Parathyroid adenoma (tissue), 2 donors: ENCODE data around the gene PLCL1.

Source experiments
- H2AFZ ChIP-seq: fragments of 300-600 bp; sonication (generic); one replicate; pipeline ENCODE4 v1.7.0; 2017; ENCODE audit warnings: antibody characterized with exemption, mild to moderate bottlenecking
- H3K27ac ChIP-seq: fragments of 300-600 bp; sonication (generic); one replicate; pipeline ENCODE4 v1.7.0; 2017
- H3K27me3 ChIP-seq: fragments of 300-600 bp; sonication (generic); one replicate; pipeline ENCODE4 v1.7.0; 2017; ENCODE audit warnings: low read length; ENCODE audit not compliant: control insufficient read depth, insufficient read depth
- H3K36me3 ChIP-seq: fragments of 300-600 bp; sonication (generic); one replicate; pipeline ENCODE4 v1.7.0; 2017; ENCODE audit warnings: low read length; ENCODE audit not compliant: control insufficient read depth, insufficient read depth
- H3K4me1 ChIP-seq: fragments of 300-600 bp; sonication (generic); one replicate; pipeline ENCODE4 v1.7.0; 2017; ENCODE audit warnings: control low read depth
- H3K4me2 ChIP-seq: fragments of 300-600 bp; sonication (generic); one replicate; pipeline ENCODE4 v1.7.0; 2017; ENCODE audit warnings: low read length
- H3K4me3 ChIP-seq: fragments of 300-600 bp; sonication (generic); one replicate; pipeline ENCODE4 v1.7.0; 2017; ENCODE audit warnings: low read depth, low read length
- H3K79me2 ChIP-seq: fragments of 300-600 bp; sonication (generic); one replicate; pipeline ENCODE4 v1.7.0; 2017; ENCODE audit warnings: control low read depth
- H3K9ac ChIP-seq: fragments of 300-600 bp; sonication (generic); one replicate; pipeline ENCODE4 v1.7.0; 2017; ENCODE audit warnings: mild to moderate bottlenecking
- H3K9me3 ChIP-seq: fragments of 300-600 bp; sonication (generic); one replicate; pipeline ENCODE4 v1.7.0; 2017; ENCODE audit warnings: low read length; ENCODE audit not compliant: control insufficient read depth
- CTCF ChIP-seq: fragments of 300-600 bp; sonication (generic); IDR thresholded peaks from one replicate; pipeline ENCODE4 v1.7.0; 2017; ENCODE audit warnings: antibody characterized with exemption, mild to moderate bottlenecking
- donor health status: primary hyperparathyroidism.

PLCL1 gene

GRCh38 chr2:197805715-197806633 is 1.6 kb downstream of the PLCL1 start:
- Histone ChIP-seq H2AFZ (peak overlapping the region; percentile 91), H3K27me3 (no peaks in the 10 kb centered on the region), H3K4me1 (peaks cover 5% of the 10 kb centered on the region), H3K4me2 (peak overlapping the region; percentile 64), H3K4me3 (peak overlapping the region; percentile 65), H3K36me3 (no peaks in the 10 kb centered on the region), H3K79me2 (peaks cover 2% of the 10 kb centered on the region), H3K27ac (peak overlapping the region; percentile 83), H3K9me3 (no peaks in the 10 kb centered on the region), H3K9ac (no peak overlapping the region)
- no peak for TF ChIP-seq CTCF

- no peaks in the 10 kb centered on the region for H3K9me3 ChIP-seq
- no peak overlapping the region for H3K4me2 ChIP-seq
- no peak for TF ChIP-seq CTCF
- H3K4me3 ChIP-seq: no peak overlapping the region
- H3K36me3 ChIP-seq: no peaks in the 10 kb centered on the region
- H3K9ac ChIP-seq: no peak overlapping the region
- no peaks in the 10 kb centered on the region for H3K27me3 ChIP-seq
- H3K79me2 ChIP-seq: peaks cover 13% of the 10 kb centered on the region
- H2AFZ ChIP-seq: no peak overlapping the region
- no peak overlapping the region for H3K27ac ChIP-seq
- peaks cover 3% of the 10 kb centered on the region for H3K4me1 ChIP-seq
Measured at GRCh38 chr2:197809064-197809463, 4.7 kb downstream of the PLCL1 start.

GRCh38 chr2:197810016-197810415 is 5.6 kb downstream of the PLCL1 start:
- no peak overlapping the region for H3K4me2 ChIP-seq
- H3K27ac ChIP-seq: no peak overlapping the region
- H3K9ac ChIP-seq: no peak overlapping the region
- H2AFZ ChIP-seq: no peak overlapping the region
- H3K36me3 ChIP-seq: no peaks in the 10 kb centered on the region
- no peak for TF ChIP-seq CTCF
- H3K79me2 ChIP-seq: peaks cover 17% of the 10 kb centered on the region
- H3K27me3 ChIP-seq: no peaks in the 10 kb centered on the region
- H3K4me3 ChIP-seq: no peak overlapping the region
- H3K4me1 ChIP-seq: peaks cover 7% of the 10 kb centered on the region
- no peaks in the 10 kb centered on the region for H3K9me3 ChIP-seq

GRCh38 chr2:197810491-197810890 is 6.1 kb downstream of the PLCL1 start:
- Histone ChIP-seq H3K79me2 (peaks cover 18% of the 10 kb centered on the region), H3K9me3 (no peaks in the 10 kb centered on the region), H3K36me3 (no peaks in the 10 kb centered on the region), H3K4me3 (no peak overlapping the region), H3K27me3 (no peaks in the 10 kb centered on the region), H3K9ac (no peak overlapping the region), H3K27ac (no peak overlapping the region), H3K4me1 (peaks cover 7% of the 10 kb centered on the region), H3K4me2 (no peak overlapping the region), H2AFZ (no peak overlapping the region)
- TF ChIP-seq CTCF: no peak
